PC-3 (cell line): Measurements from ENCODE around the gene PIMREG.

ENCODE experiments used
- EZH2 ChIP-seq: fragments of 300-600 bp; sonication (generic); IDR thresholded peaks from one replicate; pipeline ENCODE4 v1.6.1; 2017; ENCODE audit warnings: antibody characterized with exemption, mild to moderate bottlenecking, low read length; ENCODE audit not compliant: unreplicated experiment
- EZH2phosphoT487 ChIP-seq: fragments of 300-600 bp; sonication (generic); IDR thresholded peaks from 2 replicates; pipeline ENCODE4 v1.6.1; 2018; ENCODE audit warnings: mild to moderate bottlenecking, antibody characterized with exemption, low read length, borderline replicate concordance
- TF ChIP-seq, protein P1 (sequence below): fragments of 300-600 bp; sonication (generic); conservative IDR thresholded peaks from 2 replicates; pipeline ENCODE4 v1.5.1; 2017; ENCODE audit warnings: antibody characterized with exemption, low read depth, mild to moderate bottlenecking, low read length

DNA sequence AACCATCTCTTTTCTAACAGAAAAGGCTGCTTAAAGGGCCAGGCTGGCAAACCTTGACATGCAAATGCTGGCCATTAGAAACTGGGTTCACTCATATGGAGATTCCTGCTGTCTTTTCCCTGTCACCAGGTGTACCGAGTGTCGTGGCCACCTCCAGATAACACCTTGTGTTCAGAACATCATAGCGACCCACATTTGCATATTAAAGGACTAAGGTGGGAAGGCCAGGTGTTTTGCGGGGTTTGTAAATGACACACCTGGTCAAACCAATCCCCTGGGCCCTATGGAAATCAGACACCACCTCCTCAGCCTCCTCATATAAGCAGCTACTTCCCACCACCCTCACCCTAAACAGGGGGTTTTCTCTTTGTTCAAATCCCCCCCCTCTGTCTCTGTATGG is 6.8 kb upstream of the PIMREG start:
- TF ChIP-seq, protein P1, sequence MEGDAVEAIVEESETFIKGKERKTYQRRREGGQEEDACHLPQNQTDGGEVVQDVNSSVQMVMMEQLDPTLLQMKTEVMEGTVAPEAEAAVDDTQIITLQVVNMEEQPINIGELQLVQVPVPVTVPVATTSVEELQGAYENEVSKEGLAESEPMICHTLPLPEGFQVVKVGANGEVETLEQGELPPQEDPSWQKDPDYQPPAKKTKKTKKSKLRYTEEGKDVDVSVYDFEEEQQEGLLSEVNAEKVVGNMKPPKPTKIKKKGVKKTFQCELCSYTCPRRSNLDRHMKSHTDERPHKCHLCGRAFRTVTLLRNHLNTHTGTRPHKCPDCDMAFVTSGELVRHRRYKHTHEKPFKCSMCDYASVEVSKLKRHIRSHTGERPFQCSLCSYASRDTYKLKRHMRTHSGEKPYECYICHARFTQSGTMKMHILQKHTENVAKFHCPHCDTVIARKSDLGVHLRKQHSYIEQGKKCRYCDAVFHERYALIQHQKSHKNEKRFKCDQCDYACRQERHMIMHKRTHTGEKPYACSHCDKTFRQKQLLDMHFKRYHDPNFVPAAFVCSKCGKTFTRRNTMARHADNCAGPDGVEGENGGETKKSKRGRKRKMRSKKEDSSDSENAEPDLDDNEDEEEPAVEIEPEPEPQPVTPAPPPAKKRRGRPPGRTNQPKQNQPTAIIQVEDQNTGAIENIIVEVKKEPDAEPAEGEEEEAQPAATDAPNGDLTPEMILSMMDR, result no peak
- TF ChIP-seq EZH2, result no peak
- no peak for TF ChIP-seq EZH2phosphoT487
